Neural cell (in vitro differentiated cells): Measurements from ENCODE around the gene WNT6.

ENCODE experiments used
- MXI1 ChIP-seq: fragments of 450-650 bp; conservative IDR thresholded peaks from 2 replicates; pipeline ENCODE4 v1.6.1; 2014; ENCODE audit warnings: antibody characterized with exemption, mild to moderate bottlenecking; ENCODE audit not compliant: poor library complexity, severe bottlenecking
- POLR2AphosphoS5 ChIP-seq: IDR thresholded peaks from 2 replicates; pipeline ENCODE4 v1.6.1; 2012
- TAF1 ChIP-seq: IDR thresholded peaks from 2 replicates; pipeline ENCODE4 v1.6.1; 2012; ENCODE audit warnings: low read depth
- TF ChIP-seq, protein P1 (sequence below): fragments of 450-650 bp; IDR thresholded peaks from 2 replicates; pipeline ENCODE4 v1.5.1; 2014; ENCODE audit warnings: antibody characterized with exemption, mild to moderate bottlenecking, moderate library complexity; ENCODE audit not compliant: poor library complexity, severe bottlenecking

DNA sequence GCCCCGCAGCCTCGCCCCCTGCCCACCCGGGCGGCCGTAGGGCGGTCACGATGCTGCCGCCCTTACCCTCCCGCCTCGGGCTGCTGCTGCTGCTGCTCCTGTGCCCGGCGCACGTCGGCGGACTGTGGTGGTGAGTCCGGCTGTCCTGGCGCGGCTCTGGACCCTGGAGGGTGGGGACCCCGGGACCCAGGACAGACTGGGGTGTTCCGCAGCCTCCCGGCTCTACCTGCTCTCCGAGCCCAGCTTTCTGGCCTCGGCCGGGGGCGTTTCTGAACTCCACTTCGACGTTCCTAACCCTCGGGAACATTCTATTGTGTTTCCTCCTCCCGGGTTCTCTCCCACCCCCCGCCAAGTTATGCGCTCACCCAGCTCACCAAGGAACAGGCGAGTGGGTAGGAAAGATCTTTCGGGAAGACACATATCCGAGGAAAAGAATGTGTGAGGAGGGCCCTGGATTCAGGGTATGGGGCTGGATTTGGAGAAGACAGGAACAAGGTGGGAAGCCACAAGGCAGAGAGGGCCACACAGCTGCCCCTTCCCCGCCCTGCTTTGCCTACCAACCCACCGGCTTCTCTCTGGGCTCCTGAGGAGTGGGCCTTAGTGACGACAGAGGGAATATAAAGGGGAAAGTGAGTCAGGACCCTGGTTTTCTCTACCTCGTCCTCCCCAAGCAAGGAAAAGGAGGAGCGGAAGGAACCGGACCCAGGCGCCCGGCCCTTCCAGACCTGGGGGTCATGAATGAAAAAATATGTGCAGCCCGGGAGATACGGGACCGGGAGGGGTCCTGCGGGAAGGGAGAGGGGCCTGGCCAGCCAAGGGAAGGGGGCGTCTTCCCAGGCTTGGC lies 605 bp downstream of the WNT6 start:
- TF ChIP-seq, protein P1, sequence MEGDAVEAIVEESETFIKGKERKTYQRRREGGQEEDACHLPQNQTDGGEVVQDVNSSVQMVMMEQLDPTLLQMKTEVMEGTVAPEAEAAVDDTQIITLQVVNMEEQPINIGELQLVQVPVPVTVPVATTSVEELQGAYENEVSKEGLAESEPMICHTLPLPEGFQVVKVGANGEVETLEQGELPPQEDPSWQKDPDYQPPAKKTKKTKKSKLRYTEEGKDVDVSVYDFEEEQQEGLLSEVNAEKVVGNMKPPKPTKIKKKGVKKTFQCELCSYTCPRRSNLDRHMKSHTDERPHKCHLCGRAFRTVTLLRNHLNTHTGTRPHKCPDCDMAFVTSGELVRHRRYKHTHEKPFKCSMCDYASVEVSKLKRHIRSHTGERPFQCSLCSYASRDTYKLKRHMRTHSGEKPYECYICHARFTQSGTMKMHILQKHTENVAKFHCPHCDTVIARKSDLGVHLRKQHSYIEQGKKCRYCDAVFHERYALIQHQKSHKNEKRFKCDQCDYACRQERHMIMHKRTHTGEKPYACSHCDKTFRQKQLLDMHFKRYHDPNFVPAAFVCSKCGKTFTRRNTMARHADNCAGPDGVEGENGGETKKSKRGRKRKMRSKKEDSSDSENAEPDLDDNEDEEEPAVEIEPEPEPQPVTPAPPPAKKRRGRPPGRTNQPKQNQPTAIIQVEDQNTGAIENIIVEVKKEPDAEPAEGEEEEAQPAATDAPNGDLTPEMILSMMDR = no peak
- no peak for TF ChIP-seq POLR2AphosphoS5
- TF ChIP-seq MXI1 = no peak
- TF ChIP-seq TAF1 = no peak
